ENCODE measurements around the gene ADSS1.

Gene ADSS1

GRCh38 chr14:104704252-104704651 lies 19.8 kb upstream of the ADSS1 start:
- Histone ChIP-seq H3K4me3 (ENCODE audit: low read length) (no peak overlapping the region), H3K27ac (ENCODE audit: low read length) (no peak overlapping the region), H3K36me3 (ENCODE audit: control insufficient read depth, low read depth, low read length) (peaks cover 15% of the 10 kb centered on the region), H3K27me3 (ENCODE audit: control insufficient read depth, insufficient read depth, low read length) (no peaks in the 10 kb centered on the region), H3K9me3 (ENCODE audit: control insufficient read depth, low read depth, low read length) (no peaks in the 10 kb centered on the region), H3K4me1 (ENCODE audit: control insufficient read depth, low read depth, low read length) (peaks cover 5% of the 10 kb centered on the region), H3K9ac (ENCODE audit: low read length) (no peak overlapping the region)

GRCh38 chr14:104705340-104706047 lies 18.5 kb upstream of the ADSS1 start:
- H3K27me3 ChIP-seq (ENCODE audit: control insufficient read depth, insufficient read depth, low read length): no peaks in the 10 kb centered on the region
- no peak overlapping the region for H3K9ac ChIP-seq (ENCODE audit: low read length)
- peaks cover 2% of the 10 kb centered on the region for H3K4me1 ChIP-seq (ENCODE audit: control insufficient read depth, low read depth, low read length)
- H3K36me3 ChIP-seq (ENCODE audit: control insufficient read depth, low read depth, low read length): peaks cover 18% of the 10 kb centered on the region
- H3K27ac ChIP-seq (ENCODE audit: low read length): no peak overlapping the region
- H3K9me3 ChIP-seq (ENCODE audit: control insufficient read depth, low read depth, low read length): no peaks in the 10 kb centered on the region
- no peak overlapping the region for H3K4me3 ChIP-seq (ENCODE audit: low read length)

- Histone ChIP-seq H3K4me3 (ENCODE audit: low read length) (no peak overlapping the region), H3K36me3 (ENCODE audit: control insufficient read depth, low read depth, low read length) (peaks cover 22% of the 10 kb centered on the region), H3K9ac (ENCODE audit: low read length) (no peak overlapping the region), H3K9me3 (ENCODE audit: control insufficient read depth, low read depth, low read length) (no peaks in the 10 kb centered on the region), H3K27ac (ENCODE audit: low read length) (no peak overlapping the region), H3K27me3 (ENCODE audit: control insufficient read depth, insufficient read depth, low read length) (no peaks in the 10 kb centered on the region), H3K4me1 (ENCODE audit: control insufficient read depth, low read depth, low read length) (no peaks in the 10 kb centered on the region)
These were observed 17.1 kb upstream of the ADSS1 start for GRCh38 chr14:104706733-104707607.

- no peaks in the 10 kb centered on the region for H3K27me3 ChIP-seq (ENCODE audit: control insufficient read depth, insufficient read depth, low read length)
- H3K27ac ChIP-seq (ENCODE audit: low read length): no peak overlapping the region
- H3K9ac ChIP-seq (ENCODE audit: low read length): no peak overlapping the region
- no peak overlapping the region for H3K4me3 ChIP-seq (ENCODE audit: low read length)
- H3K4me1 ChIP-seq (ENCODE audit: control insufficient read depth, low read depth, low read length): no peaks in the 10 kb centered on the region
- H3K36me3 ChIP-seq (ENCODE audit: control insufficient read depth, low read depth, low read length): peaks cover 26% of the 10 kb centered on the region
- no peaks in the 10 kb centered on the region for H3K9me3 ChIP-seq (ENCODE audit: control insufficient read depth, low read depth, low read length)
These were observed 16.1 kb upstream of the ADSS1 start for GRCh38 chr14:104707608-104708595.

GRCh38 chr14:104708606-104709268 lies 15.3 kb upstream of the ADSS1 start:
- Histone ChIP-seq H3K9ac (ENCODE audit: low read length) (no peak overlapping the region), H3K27ac (ENCODE audit: low read length) (no peak overlapping the region), H3K9me3 (ENCODE audit: control insufficient read depth, low read depth, low read length) (no peaks in the 10 kb centered on the region), H3K27me3 (ENCODE audit: control insufficient read depth, insufficient read depth, low read length) (no peaks in the 10 kb centered on the region), H3K4me1 (ENCODE audit: control insufficient read depth, low read depth, low read length) (no peaks in the 10 kb centered on the region), H3K4me3 (ENCODE audit: low read length) (no peak overlapping the region), H3K36me3 (ENCODE audit: control insufficient read depth, low read depth, low read length) (peaks cover 21% of the 10 kb centered on the region)

GRCh38 chr14:104709387-104710039 lies 14.5 kb upstream of the ADSS1 start:
- H3K27me3 ChIP-seq (ENCODE audit: control insufficient read depth, insufficient read depth, low read length): no peaks in the 10 kb centered on the region
- H3K9me3 ChIP-seq (ENCODE audit: control insufficient read depth, low read depth, low read length): no peaks in the 10 kb centered on the region
- H3K9ac ChIP-seq (ENCODE audit: low read length): no peak overlapping the region
- no peak overlapping the region for H3K4me3 ChIP-seq (ENCODE audit: low read length)
- H3K4me1 ChIP-seq (ENCODE audit: control insufficient read depth, low read depth, low read length): no peaks in the 10 kb centered on the region
- H3K27ac ChIP-seq (ENCODE audit: low read length): no peak overlapping the region
- H3K36me3 ChIP-seq (ENCODE audit: control insufficient read depth, low read depth, low read length): peaks cover 18% of the 10 kb centered on the region

- Histone ChIP-seq H3K27ac (ENCODE audit: low read length) (no peak overlapping the region), H3K27me3 (ENCODE audit: control insufficient read depth, insufficient read depth, low read length) (no peaks in the 10 kb centered on the region), H3K9me3 (ENCODE audit: control insufficient read depth, low read depth, low read length) (no peaks in the 10 kb centered on the region), H3K36me3 (ENCODE audit: control insufficient read depth, low read depth, low read length) (peaks cover 17% of the 10 kb centered on the region), H3K4me1 (ENCODE audit: control insufficient read depth, low read depth, low read length) (no peaks in the 10 kb centered on the region), H3K4me3 (ENCODE audit: low read length) (no peak overlapping the region), H3K9ac (ENCODE audit: low read length) (no peak overlapping the region)
These were observed 13.8 kb upstream of the ADSS1 start for GRCh38 chr14:104710071-104710735.

GRCh38 chr14:104712881-104713734 lies 10.9 kb upstream of the ADSS1 start:
- H3K9ac ChIP-seq (ENCODE audit: low read length): no peak overlapping the region
- H3K4me3 ChIP-seq (ENCODE audit: low read length): no peak overlapping the region
- H3K4me1 ChIP-seq (ENCODE audit: control insufficient read depth, low read depth, low read length): no peaks in the 10 kb centered on the region
- H3K27me3 ChIP-seq (ENCODE audit: control insufficient read depth, insufficient read depth, low read length): no peaks in the 10 kb centered on the region
- no peaks in the 10 kb centered on the region for H3K9me3 ChIP-seq (ENCODE audit: control insufficient read depth, low read depth, low read length)
- peaks cover 17% of the 10 kb centered on the region for H3K36me3 ChIP-seq (ENCODE audit: control insufficient read depth, low read depth, low read length)
- no peak overlapping the region for H3K27ac ChIP-seq (ENCODE audit: low read length)

GRCh38 chr14:104714066-104714465 lies 10.0 kb upstream of the ADSS1 start:
- Histone ChIP-seq H3K4me1 (ENCODE audit: control insufficient read depth, low read depth, low read length) (no peaks in the 10 kb centered on the region), H3K9me3 (ENCODE audit: control insufficient read depth, low read depth, low read length) (no peaks in the 10 kb centered on the region), H3K4me3 (ENCODE audit: low read length) (no peak overlapping the region), H3K9ac (ENCODE audit: low read length) (no peak overlapping the region), H3K27me3 (ENCODE audit: control insufficient read depth, insufficient read depth, low read length) (no peaks in the 10 kb centered on the region), H3K27ac (ENCODE audit: low read length) (no peak overlapping the region), H3K36me3 (ENCODE audit: control insufficient read depth, low read depth, low read length) (peaks cover 17% of the 10 kb centered on the region)
